ENCODE data around the gene CCDC90B. TPM values are rescaled to one million over a fixed set of nuclear protein-coding genes. Genes with fewer than 3 reads are reported as not detected.
"Not testable (repeated sequence)": the region's sequence is repeated elsewhere in the genome, so short reads cannot be mapped to it uniquely, and the experiment has no call there.

Gene CCDC90B
- total RNA-seq, 8 experiments from 2014 or later, result 58.2 to 144 (median 94.8) TPM

DNA sequence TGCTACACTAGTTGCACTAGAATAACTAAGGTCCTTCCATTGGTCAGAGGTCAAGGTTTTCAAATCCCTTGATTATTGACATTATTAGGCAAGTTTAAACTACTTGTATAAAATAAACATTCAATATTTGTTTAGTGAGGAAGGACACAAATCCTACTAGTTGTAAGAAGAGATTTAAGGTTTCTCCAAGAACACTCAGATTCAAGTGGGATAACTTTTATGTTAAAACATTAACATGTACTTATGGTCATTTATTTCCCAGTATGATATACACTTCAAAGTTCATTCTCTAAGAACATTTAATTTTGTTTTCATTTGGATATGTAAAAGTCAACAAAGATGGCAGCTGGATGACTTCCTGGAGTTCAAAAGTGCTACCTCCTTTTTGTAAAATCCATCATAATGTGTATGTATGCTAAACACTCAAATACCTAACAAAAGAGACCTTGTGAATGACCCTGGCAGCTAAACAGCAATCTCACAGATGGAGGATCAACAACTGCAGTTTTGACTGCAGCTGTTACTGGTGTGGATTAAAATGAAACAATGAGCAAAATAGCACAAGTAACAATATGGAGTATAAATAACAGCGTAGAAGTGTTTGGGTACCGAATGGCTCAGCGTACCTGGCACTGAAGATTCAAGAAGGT is 1.5 kb downstream of the CCDC90B start:
- 0 to 49% (median 7%) methylated on average over 1 to 3 of the region's 3 CpGs; no CpG with 5 or more reads in 1 of the 10 experiments for WGBS, 10 experiments
- in situ Hi-C loops (cut with MboI; ENCODE audit: low pct_unique_long_range_greater_than_20kb in 2 of 9, low sequenced_read_pairs in 9 of 9, unreplicated experiment in 9 of 9), result loop anchor here in 7 of 9 experiments (10.0 to 25.0 kb wide), 3 partner anchors 97 to 530 kb away; partner anchors contain the start of gene ANKRD42 (in 1 of the 7)
- no peak overlapping the region for H3K27ac ChIP-seq
- ATAC-seq (replicated peaks in 6 of 8), result no peak
- H3K4me1 ChIP-seq (replicated peaks in 1 of 2), result peaks cover 23 to 24% of the 10 kb centered on the region in 2 donors
- H3K4me3 ChIP-seq, result peak overlapping the region; percentile 84 to 96 (median 94)

DNA sequence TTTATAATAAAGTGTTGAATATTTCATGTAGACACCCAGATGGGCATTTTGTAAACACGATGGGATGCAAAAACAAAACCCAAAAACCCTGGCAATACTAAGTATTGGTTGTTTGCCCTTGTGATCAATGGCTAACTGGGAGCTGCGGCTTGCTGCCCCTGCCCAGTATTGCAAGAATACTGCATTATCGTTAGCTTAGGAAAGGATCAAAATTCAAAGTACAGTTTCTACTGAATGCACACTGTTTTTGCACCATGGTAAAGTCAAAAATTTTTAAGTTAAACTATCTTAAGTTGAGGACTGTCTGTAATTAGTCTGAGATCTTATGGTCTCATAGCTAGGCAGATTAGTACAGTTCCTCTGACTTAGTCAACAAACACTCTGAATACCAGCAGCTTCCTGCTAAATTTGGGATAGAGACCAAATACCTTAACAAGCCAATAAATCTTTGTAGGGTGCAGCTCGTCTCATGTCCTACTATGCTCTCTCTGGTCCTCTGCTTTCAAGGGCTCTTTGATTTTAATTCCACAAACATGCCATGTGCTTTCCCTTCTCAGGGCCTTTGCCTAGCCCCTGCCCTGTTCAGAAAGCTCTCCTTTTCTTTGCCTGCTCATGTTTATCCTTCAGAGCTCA is 4.0 kb downstream of the CCDC90B start:
- no peak overlapping the region for H3K4me3 ChIP-seq
- H3K4me1 ChIP-seq (replicated peaks in 1 of 2), result peaks cover 23 to 24% of the 10 kb centered on the region in 2 donors
- 0 to 96% (median 74%) methylated on average over 1 to 4 of the region's 4 CpGs for WGBS, 10 experiments
- ATAC-seq (replicated peaks in 6 of 8), result no peak
- in situ Hi-C loops (cut with MboI; ENCODE audit: low pct_unique_long_range_greater_than_20kb in 2 of 9, low sequenced_read_pairs in 9 of 9, unreplicated experiment in 9 of 9), result loop anchor here in 7 of 9 experiments (10.0 to 25.0 kb wide), 3 partner anchors 95 to 533 kb away; partner anchors contain the start of gene ANKRD42 (in 1 of the 7)
- no peak overlapping the region for H3K27ac ChIP-seq

DNA sequence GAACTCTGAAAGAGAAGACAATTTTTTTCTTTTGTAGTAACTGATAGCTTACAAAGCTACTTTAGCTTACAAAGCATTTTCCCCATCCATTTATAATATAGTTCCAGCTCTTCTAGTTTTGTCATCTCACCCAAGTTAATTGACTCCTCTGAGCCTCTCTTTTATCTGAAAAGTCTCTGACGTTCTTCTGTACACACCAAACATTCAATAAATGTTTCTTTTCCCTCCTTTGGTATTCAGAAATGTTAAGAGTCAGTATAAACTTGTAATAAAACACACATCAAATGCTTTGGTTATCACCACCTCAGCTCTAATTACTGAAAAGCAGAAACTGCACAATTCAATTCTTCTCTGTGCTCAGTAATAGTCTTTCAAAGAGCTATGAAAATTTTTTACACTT is 5.9 kb downstream of the CCDC90B start:
- 43 to 100% (median 88%) methylated on average over 1 of the region's 1 CpG for WGBS, 10 experiments
- in situ Hi-C loops (cut with MboI; ENCODE audit: low pct_unique_long_range_greater_than_20kb in 2 of 9, low sequenced_read_pairs in 9 of 9, unreplicated experiment in 9 of 9), result loop anchor here in 7 of 9 experiments (10.0 to 25.0 kb wide), 3 partner anchors 93 to 535 kb away; partner anchors contain the start of gene ANKRD42 (in 1 of the 7)
- Histone ChIP-seq H3K27ac (no peak overlapping the region), H3K4me1 (replicated peaks in 1 of 2) (peaks cover 23 to 24% of the 10 kb centered on the region in 2 donors), H3K4me3 (no peak overlapping the region)
- ATAC-seq (replicated peaks in 6 of 8), result no peak

DNA sequence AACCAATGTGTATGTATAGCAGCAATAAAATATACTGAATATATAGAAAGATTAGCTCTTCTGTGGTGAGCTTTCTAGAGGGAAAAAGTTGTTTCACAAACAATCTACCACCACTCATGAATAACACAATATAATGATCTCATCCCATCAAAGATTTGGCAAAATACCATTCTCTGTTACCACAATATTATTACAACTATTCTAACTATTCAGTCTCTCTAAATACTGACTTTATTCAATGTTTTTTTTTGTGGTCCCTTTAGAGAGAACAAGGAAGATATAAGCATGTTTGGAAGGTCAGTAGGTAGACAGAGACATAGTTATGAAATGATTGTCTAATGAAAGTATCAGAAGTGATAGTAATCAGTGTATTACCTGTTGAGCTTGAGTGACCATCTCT is 7.8 kb downstream of the CCDC90B start:
- Histone ChIP-seq H3K4me1 (replicated peaks in 1 of 2) (peaks cover 10 to 15% of the 10 kb centered on the region in 2 donors), H3K27ac (no peak overlapping the region), H3K4me3 (no peak overlapping the region)
- in situ Hi-C loops (cut with MboI; ENCODE audit: low pct_unique_long_range_greater_than_20kb in 2 of 9, low sequenced_read_pairs in 9 of 9, unreplicated experiment in 9 of 9), result loop anchor here in 6 of 9 experiments (25.0 kb wide), 2 partner anchors 91 to 534 kb away; partner anchors contain the start of gene ANKRD42 (in 1 of the 6)
- ATAC-seq (replicated peaks in 6 of 8), result no peak

DNA sequence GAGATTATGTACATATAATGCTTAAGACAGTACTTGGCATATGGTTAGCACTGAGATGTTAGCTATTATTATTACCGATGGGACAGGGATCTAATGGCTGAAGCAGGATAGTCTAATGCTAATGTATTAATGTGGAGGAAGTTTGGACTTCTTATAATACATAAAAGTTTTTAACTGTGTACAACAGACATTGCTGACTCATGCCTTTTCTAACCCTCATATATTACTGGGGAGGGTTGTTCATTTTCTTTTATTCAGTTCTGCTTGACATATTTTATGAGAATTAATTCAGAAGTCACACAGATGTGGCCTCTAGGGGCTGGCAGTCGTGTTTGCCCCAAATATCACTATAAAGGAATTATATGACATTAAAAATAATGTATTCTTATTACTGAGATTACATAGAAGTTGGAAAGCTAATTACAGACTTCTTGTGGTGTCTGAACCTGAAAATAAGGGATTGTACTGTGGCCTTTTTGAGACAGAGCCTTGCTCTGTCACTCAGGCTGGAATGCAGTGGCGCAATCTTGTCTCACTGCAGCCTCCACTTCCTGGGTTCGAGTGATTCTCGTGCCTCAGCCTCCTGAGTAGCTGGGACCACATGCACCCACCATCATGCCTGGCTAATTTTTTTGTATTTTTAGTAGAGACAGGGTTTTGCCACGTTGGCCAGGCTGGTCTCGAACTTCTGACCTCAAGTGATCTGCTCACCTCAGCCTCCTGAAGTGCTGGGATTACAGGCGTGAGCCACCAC is 10.1 kb downstream of the CCDC90B start:
- 70 to 100% (median 94%) methylated on average over 2 to 7 of the region's 8 CpGs; no CpG with 5 or more reads in 2 of the 10 experiments for WGBS, 10 experiments
- H3K4me3 ChIP-seq, result no peak overlapping the region
- no peak overlapping the region for H3K27ac ChIP-seq
- no peaks in the 10 kb centered on the region for H3K4me1 ChIP-seq (replicated peaks in 1 of 2)
- no peak for ATAC-seq (replicated peaks in 6 of 8)
- in situ Hi-C loops (cut with MboI; ENCODE audit: low pct_unique_long_range_greater_than_20kb in 2 of 9, low sequenced_read_pairs in 9 of 9, unreplicated experiment in 9 of 9), result loop anchor here in 6 of 9 experiments (25.0 kb wide), 2 partner anchors 89 to 536 kb away; partner anchors contain the start of gene ANKRD42 (in 1 of the 6)

DNA sequence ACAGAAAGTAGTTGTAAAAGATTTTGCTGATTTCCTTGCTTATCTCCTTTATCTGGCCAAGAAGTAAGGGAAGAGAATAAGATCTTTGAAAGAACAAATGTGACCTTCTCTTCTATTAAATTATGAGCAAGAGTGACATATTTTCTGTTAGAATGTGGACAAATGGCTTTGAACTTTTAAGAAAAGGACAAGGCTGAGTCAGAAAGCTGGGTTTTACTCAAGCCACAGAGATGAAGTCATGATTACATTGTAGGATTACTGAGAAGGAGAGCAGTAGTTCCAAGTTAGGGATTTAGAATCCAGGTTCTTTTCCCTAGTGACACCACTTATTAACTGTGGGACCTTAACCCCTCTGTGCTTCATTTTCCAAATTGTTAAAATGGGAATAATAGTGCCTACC is 13.5 kb downstream of the CCDC90B start:
- Histone ChIP-seq H3K27ac (no peak overlapping the region), H3K4me3 (no peak overlapping the region), H3K4me1 (replicated peaks in 1 of 2) (no peaks in the 10 kb centered on the region)
- peak in 1 of 8 experiments; percentile 14 for ATAC-seq (replicated peaks in 6 of 8)
- in situ Hi-C loops (cut with MboI; ENCODE audit: low pct_unique_long_range_greater_than_20kb in 2 of 9, low sequenced_read_pairs in 9 of 9, unreplicated experiment in 9 of 9), result loop anchor here in 2 of 9 experiments (25.0 kb wide), 1 partner anchor 360 kb away; the partner anchor contains the start of genes DDIAS (in 2 of the 2) and PRCP (in 2 of the 2)

DNA sequence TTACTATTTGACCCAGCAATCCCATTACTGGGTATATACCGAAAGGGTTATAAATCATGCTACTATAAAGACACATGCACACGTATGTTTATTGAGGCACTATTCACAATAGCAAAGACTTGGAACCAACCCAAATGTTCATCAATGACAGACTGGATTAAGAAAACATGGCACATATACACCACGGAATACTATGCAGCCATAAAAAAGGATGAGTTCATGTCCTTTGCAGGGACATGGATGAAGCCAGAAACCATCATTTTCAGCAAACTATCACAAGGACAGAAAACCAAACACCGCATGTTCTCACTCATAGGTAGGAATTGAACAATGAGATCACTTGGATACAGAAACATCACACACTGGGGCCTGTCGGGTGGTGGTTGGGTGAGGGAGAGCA is 14.4 kb downstream of the CCDC90B start:
- H3K4me1 ChIP-seq (replicated peaks in 1 of 2); H3K27ac ChIP-seq; ATAC-seq (replicated peaks in 6 of 8); H3K4me3 ChIP-seq: not testable (repeated sequence)
- WGBS, 10 experiments, result 100% methylated on average over 1 to 4 of the region's 5 CpGs; no CpG with 5 or more reads in 5 of the 10 experiments
- in situ Hi-C loops (cut with MboI; ENCODE audit: low pct_unique_long_range_greater_than_20kb in 2 of 9, low sequenced_read_pairs in 9 of 9, unreplicated experiment in 9 of 9), result loop anchor here in 2 of 9 experiments (25.0 kb wide), 1 partner anchor 359 kb away; the partner anchor contains the start of genes DDIAS (in 2 of the 2) and PRCP (in 2 of the 2)

DNA sequence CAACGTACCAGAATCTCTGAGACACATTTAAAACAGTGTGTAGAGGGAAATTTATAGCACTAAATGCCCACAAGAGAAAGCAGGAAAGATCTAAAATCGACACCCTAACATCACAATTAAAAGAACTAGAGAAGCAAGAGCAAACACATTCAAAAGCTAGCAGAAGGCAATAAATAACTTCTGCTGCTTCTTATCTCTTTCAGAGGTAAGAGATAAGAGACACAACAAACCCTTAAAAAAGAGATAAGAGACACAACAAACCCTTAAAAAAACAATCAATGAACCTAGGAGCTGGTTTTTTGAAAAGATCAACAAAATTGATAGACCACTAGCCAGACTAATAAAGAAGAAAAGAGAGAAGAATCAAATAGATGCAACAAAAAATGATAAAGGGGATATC is 17.1 kb downstream of the CCDC90B start:
- H3K4me3 ChIP-seq; H3K27ac ChIP-seq; ATAC-seq (replicated peaks in 6 of 8); H3K4me1 ChIP-seq (replicated peaks in 1 of 2): not testable (repeated sequence)
- in situ Hi-C loops (cut with MboI; ENCODE audit: low pct_unique_long_range_greater_than_20kb in 2 of 9, low sequenced_read_pairs in 9 of 9, unreplicated experiment in 9 of 9), result loop anchor here in 2 of 9 experiments (25.0 kb wide), 1 partner anchor 357 kb away; the partner anchor contains the start of genes DDIAS (in 2 of the 2) and PRCP (in 2 of the 2)
- 63 to 100% (median 73%) methylated on average over 1 to 2 of the region's 2 CpGs; no CpG with 5 or more reads in 6 of the 10 experiments for WGBS, 10 experiments

DNA sequence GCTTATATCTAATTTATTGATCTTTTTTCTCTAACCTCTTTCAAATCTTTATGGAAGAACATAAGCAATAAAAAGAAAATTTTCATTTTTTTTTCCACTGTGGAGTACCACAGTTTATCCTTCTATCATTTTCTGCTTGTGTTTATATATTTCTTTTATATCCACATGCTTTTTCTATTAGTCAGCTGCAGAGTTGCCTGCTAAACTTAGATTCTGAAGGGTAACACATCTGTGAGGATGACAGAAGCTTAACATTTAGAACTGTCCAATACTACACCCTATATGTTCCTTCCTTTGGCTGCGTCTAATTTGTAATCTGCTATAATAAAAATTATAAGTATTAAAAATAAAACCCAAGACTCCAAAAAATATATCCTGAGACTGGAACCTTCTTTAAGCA is 20.8 kb downstream of the CCDC90B start:
- no peaks in the 10 kb centered on the region for H3K4me1 ChIP-seq (replicated peaks in 1 of 2)
- no peak for ATAC-seq (replicated peaks in 6 of 8)
- no peak overlapping the region for H3K4me3 ChIP-seq
- no peak overlapping the region for H3K27ac ChIP-seq
- in situ Hi-C loops (cut with MboI; ENCODE audit: low pct_unique_long_range_greater_than_20kb in 2 of 9, low sequenced_read_pairs in 9 of 9, unreplicated experiment in 9 of 9), result loop anchor here in 2 of 9 experiments (25.0 kb wide), 1 partner anchor 353 kb away; the partner anchor contains the start of genes DDIAS (in 2 of the 2) and PRCP (in 2 of the 2)
- WGBS, 10 experiments, result 64 to 100% (median 100%) methylated on average over 1 of the region's 1 CpG; no CpG with 5 or more reads in 1 of the 10 experiments

DNA sequence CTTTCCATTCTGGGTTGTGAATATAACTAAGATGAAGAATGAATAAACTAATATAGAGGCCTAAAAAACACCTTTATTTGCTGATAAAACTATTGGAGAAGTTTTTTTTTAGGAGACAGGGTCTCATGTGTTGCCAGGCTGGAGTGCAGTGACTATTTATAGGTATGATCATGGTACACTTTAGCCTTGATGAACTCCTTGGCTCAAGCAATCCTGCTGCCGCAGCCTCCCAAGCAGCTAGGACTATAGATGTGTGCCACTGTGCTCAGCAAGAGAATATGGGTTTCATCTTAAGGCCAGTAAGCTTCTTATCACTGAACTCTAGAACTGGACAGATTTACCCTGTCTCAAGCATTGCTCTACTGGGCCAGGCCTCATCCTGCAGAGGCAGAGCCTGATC is 26.6 kb downstream of the CCDC90B start:
- Histone ChIP-seq H3K4me1 (replicated peaks in 1 of 2) (peaks cover 0 to 4% of the 10 kb centered on the region in 2 donors), H3K27ac (no peak overlapping the region), H3K4me3 (no peak overlapping the region)
- no peak for ATAC-seq (replicated peaks in 6 of 8)
- in situ Hi-C loops (cut with MboI; ENCODE audit: low pct_unique_long_range_greater_than_20kb in 2 of 9, low sequenced_read_pairs in 9 of 9, unreplicated experiment in 9 of 9), result loop anchor here in 2 of 9 experiments (25.0 kb wide), 1 partner anchor 347 kb away; the partner anchor contains the start of genes DDIAS (in 2 of the 2) and PRCP (in 2 of the 2)
- 86 to 100% (median 100%) methylated on average over 1 of the region's 1 CpG; no CpG with 5 or more reads in 5 of the 10 experiments for WGBS, 10 experiments

DNA sequence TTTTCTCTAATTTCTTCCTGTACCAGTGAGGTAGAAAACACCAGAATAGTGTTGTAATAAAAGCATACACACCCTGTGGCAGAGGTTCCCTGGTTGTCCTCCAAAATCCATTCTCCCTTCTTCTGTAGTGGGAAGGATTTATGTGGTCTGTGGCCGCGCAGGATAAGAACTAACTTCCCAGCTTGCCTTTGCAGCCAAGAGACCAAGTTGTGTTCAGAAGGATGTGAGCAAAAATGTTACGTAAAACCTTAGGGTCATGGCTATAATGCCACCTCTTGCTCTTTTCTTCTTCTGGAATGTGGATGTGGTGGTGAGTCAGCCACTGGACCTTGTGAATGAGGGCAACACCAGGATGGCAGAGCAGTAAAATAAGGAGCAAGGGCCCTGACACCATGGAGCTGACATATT is 28.4 kb downstream of the CCDC90B start:
- 50 to 100% (median 95%) methylated on average over 1 to 2 of the region's 3 CpGs; no CpG with 5 or more reads in 5 of the 10 experiments for WGBS, 10 experiments
- in situ Hi-C loops (cut with MboI; ENCODE audit: low pct_unique_long_range_greater_than_20kb in 2 of 9, low sequenced_read_pairs in 9 of 9, unreplicated experiment in 9 of 9), result loop anchor here in 2 of 9 experiments (25.0 kb wide), 1 partner anchor 345 kb away; the partner anchor contains the start of genes DDIAS (in 2 of the 2) and PRCP (in 2 of the 2)
- peaks cover 0 to 4% of the 10 kb centered on the region in 2 donors for H3K4me1 ChIP-seq (replicated peaks in 1 of 2)
- H3K4me3 ChIP-seq, result no peak overlapping the region
- H3K27ac ChIP-seq, result no peak overlapping the region
- ATAC-seq (replicated peaks in 6 of 8), result no peak

Data from motor neuron (in vitro differentiated cells).